GM19099 (cell line): ENCODE data around the gene FBP2.

Source experiments
- POLR2A ChIP-seq: IDR thresholded peaks from 3 replicates; pipeline ENCODE4 v1.6.1; 2011; ENCODE audit warnings: low read depth; ENCODE audit not compliant: insufficient read length; ENCODE audit errors: extremely low read depth

Gene FBP2

DNA sequence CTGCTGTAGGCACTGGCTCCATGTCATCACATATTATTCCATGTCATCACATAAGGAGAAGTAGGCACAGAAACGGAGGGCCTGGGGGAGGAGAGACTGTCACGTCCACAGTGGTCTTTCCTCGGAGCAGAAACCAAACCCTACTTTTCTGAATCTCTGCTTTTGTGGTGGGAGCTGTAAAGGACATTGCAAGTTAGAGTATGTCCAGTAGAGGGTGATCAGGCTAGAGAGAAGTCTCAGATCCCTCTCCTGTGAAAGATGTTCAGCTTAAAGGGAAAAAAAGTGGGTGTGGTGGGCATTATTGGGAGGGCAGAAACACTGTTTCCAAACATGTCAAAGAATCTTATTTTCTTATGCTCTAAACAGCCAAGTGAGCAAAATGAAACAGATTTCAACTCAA is 19.4 kb upstream of the FBP2 start:
- no peak for TF ChIP-seq POLR2A

DNA sequence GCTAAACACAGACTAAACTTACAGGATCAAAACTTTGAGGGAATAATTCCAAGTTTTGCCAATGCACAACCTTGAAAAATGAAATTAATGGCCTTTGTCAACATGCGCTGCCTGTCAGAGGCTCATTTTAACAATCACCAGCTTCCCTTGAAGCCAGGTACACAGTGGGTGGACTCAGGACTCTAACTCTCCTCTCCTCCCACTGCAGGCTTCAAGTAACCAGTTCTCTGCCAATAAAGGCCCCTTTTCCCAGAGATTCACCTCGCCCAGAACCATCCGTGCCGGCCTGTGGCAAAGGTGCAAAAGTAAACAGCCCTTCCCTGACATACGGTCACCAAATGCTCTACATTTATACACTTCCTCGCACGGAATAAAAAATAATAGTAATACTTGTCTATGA is 18.4 kb upstream of the FBP2 start:
- no peak for TF ChIP-seq POLR2A

DNA sequence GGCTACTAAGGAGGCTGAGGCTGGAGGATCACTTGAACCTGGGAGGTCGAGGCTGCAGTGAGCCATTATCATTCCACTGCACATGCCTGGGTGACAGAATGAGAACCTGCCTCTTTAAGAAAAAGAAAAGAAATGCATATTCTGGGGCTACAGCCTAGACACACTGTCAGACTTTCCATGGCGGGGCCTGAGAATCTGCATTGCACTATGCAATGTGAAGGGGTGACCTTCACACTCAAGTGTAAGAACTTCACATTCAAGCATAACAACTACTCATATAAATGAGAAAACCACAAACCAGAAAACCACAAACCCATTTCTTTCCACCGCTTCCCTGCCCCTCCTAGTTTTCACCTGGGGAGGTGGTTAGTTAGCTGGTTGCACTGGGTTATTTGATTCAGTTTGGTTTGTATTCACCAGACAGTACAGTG is 18.0 kb upstream of the FBP2 start:
- TF ChIP-seq POLR2A, result no peak

DNA sequence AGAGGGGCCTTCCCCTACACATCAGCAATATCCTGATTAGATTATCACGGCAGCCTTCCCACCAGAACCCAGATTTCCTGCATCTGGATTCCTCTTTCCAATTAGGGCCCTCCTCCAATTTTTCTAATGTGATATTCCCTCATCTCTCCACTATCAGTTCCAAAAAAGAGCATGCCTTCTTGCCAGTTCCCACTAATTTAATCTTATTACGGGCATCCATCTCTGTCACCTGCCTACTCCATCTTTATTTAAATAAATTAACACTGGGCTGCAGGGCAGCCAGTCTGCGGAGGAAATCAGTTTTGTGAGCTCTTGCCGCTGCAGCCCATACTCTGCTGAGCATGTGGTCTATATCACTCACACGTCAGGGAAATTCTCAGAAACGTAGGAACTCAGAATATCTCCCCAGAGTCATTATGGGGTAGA is 16.6 kb upstream of the FBP2 start:
- TF ChIP-seq POLR2A, result no peak

DNA sequence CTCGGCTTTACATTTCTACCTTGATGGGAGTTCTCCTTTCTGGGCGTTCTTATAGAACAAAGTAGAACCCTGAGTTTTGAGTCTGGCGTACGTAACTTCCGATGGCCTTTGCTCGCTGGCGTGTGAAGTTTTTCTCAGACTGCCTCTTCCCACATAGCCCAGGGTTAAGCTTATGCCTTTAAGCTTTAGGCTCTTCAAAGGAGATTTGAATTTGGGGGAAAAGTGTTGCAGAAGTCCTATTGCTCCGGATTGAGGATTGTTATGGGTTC is 13.7 kb upstream of the FBP2 start:
- TF ChIP-seq POLR2A, result no peak

DNA sequence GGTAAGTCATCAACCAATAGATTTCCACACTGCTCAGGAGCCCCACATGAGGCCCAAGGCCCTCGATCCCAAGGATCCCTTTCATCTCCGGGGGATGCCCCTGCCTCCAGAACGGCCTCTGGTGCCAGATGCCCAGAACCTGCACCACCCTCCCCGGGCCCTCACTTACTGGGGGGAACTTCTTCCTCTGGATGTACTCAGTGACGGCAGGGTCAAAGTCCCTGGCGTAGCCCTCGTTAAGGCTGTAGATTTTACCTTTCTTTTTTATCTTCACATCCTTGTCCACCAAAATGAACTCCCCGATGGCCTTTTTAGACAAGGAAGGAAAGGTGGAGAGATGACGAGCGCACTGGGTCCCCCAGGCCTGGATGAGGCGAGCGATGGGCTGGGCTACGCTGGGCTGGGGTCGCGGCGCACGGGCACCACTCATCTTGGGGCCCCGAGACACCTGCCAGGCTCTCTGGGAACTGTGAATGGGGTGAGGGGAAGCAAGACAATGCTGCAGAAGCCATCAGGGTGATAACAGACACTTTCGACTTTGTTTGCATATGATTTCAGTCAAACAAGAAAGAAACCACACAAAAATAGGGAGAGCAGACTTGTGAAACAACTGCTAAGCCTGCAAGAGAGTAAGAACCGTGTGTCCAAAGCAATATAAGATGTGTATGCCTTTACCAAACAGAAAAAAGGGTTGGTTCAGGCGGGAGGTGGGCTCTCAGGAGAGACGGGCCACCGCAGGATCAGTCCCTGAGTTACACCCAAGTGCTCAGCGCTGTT is 13.2 kb upstream of the FBP2 start:
- TF ChIP-seq POLR2A, result no peak

DNA sequence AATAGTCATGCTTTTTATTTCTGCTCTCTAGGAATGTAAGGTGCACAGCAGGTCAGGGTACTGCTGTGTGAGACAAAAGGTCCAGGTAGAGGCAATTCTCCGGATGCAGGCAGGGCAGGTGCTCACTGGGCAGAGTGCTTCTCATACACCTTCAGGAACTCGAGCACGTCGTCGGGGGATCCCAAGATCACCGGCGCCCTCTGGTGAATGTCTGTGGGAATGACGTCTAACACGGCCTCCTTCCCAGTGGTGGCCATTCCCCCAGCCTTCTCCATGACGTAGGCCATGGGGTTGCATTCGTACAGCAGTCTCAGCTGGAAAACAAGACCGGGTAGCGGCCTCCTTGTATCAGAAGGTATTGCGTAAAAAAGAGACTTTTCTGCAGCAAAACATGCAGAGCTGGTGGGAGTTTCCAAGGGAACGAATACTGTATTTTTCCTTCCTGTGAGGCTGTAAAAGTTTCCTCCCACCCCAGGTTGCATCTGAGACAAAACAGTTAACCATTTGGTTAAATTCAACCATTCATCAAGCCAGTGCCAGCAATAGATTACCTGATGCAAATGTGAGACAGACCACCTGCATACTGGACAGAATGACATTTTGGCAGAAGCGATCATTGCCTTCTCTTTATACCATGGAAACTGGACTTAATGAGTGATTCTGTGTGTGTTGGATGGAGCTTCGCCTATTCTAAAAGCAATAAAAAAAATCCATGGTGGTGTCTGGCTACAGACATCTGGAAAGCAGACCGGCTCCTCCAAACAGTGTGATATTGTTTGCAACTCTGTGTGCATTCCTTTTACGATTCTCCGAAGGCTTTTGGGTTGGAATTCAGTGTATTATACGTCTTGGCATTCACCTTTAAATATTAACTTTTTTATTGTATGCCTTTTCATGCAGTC is 9.9 kb upstream of the FBP2 start:
- no peak for TF ChIP-seq POLR2A

DNA sequence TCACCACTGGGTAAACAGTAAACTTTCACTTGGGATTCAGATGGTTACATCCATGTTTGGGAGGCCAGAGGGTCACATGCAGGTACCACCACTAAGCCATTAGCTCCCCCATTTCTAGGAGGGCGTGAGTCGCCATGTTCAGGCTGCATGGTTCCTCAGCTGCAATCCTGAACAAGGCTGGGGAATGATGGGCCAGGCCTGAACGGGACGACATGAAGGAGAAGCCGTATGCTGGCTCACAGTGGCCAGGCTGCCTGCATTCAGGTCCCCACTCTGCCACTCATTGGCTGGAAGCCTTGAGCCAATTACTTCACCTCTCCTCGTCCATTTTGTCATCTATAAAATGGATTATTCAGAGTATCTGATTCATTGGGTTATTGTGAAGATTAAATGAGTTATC is 9.0 kb upstream of the FBP2 start:
- TF ChIP-seq POLR2A, result no peak

DNA sequence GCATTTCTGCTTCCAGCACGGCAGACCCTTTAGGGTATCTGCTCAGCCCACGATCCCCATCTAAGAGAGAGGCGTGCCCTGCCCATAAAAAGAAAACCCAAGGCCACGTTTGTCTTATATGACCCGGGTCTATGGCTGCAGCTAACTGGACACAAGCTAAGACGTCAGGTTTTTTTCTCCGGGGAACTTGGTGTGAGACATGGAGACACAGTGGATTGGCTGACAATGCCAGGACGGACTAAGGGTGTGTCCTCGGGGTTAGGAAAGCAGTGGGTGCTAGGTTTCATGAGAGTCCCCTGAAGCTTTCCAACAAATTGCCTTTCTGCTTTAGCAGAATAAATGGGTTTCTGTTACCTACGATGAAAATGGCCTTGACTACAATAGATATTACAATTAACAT is 7.1 kb upstream of the FBP2 start:
- TF ChIP-seq POLR2A, result no peak

DNA sequence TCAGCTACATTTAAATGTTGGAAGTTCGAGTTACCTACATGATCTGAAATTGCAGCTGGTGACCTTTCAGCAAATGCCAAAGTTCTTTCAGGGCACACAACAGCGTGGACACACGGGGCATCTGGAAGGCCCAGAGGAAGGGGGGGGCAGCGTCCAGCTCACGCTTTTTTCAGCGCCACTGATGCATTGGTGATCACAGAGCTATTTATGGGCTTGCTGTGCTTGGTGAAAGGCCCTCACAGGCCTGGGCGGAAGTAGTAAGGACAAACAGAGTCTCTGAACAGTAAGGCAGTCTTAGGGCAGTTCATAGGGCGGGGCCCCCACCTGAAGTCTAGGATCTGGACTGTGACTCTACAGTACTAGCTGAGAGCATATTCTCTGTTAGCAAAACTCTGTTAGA is 6.6 kb upstream of the FBP2 start:
- TF ChIP-seq POLR2A, result no peak

DNA sequence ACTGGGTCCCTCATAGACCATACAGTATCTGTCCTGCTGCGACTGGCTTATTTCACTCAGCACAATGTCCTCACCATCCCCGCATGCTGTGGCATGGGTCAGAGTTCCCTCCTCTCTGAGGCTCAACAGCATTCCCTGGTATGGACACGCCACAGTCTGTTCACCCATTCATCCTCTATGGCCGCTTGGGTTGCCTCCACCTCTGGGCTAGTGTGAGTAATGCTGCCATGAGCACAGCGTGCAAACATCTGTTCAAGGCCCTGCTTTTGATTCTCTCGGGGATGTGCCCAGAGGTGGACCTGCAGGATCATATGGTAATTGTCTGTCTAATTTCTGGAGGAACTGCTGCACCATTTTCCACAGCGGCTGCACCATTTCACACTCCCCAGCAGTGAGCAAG is 5.5 kb upstream of the FBP2 start:
- no peak for TF ChIP-seq POLR2A

DNA sequence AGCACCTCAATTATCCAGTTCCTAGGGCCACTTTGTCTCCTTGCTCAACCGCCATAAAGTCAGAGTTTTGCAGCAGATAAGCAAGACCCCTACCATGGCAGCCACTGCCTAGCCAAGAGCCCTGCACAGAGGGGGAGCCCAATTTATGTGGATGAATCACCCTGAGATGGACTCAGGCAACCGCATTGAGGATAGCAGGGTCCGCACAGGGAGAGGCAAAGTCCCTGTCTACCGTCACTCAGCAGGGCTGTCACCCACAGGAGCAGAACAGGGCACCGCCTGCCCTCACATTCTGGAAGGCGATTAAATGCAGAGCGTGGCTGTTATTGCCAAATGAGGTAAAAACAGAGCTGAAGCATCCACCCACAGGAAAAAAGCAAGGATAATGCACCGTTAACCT is 1.7 kb downstream of the FBP2 start:
- no peak for TF ChIP-seq POLR2A

DNA sequence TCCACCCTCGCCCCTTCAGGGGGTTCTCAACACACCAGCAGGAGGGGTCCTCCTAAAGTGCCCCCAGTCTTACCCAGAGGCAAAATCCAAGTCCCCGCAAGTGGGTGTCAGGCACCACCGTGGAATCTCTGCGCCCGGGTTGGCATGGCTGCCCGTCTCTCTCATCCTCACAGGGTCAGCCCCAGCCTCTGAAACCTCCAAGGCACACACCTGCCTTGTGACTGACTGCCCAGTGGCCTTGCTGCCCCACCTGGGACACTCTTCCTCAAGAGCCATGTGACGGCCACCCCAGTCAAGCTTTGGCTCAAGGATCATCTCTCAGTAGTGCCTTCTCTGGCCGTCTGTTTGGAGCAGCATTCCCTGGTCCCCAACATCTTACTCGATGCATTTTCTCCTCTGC is 4.9 kb downstream of the FBP2 start:
- TF ChIP-seq POLR2A, result no peak

DNA sequence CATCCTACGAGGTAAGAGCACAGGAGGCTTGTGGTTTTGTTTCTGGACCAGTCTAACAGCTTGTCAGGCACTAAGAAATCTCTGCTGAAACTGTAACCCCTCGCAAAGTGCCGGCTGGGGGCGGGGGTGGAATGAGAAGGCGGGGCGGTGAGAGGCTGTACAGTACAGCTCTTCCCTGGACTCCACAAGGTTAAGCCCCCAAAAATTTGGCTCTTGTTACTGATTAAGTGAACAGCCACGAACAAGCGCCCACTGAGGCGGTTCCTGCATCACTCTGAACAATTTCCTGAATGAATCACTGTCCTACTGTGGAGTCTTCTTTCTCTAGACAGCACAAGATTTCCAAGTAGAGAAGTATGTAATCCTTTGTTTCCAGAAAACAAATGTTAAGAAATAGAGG is 6.8 kb downstream of the FBP2 start:
- no peak for TF ChIP-seq POLR2A

DNA sequence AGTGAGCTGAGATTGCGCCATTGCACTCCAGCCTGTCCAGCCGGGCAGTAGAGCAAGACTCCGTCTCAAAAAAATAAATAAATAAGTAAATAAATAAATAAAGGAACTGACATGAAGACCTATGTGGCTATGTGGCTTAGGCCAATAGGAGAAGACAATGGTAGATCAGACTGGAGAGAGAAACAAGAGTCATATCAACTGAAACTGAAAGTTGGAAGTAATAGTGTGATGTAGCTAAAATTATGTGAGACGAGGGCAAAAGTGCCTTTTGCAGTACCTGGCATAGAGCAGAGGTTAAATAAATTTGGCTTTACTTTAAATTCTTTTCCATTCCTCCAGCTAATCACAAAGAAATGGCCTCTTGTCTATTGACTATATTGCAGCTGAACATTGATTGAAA is 7.3 kb downstream of the FBP2 start:
- TF ChIP-seq POLR2A, result no peak

DNA sequence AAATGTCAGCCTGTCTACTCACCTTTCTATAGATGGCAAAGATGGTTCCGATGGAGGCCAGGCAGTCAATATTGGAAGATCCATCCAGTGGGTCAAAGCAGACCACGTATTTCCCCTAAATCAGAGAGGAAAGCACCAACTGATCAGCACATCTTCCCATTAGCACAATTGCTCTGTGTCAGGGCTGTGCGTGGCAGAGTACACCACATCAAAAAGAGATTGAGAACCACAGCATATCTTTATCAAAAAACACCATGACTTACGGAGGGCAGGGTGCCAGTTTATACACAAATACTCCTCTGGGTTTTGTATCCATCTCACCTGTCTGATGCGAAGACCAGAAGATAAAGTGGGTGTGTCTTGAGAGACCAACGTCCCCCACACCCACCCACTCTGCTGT is 9.1 kb downstream of the FBP2 start:
- TF ChIP-seq POLR2A, result no peak

DNA sequence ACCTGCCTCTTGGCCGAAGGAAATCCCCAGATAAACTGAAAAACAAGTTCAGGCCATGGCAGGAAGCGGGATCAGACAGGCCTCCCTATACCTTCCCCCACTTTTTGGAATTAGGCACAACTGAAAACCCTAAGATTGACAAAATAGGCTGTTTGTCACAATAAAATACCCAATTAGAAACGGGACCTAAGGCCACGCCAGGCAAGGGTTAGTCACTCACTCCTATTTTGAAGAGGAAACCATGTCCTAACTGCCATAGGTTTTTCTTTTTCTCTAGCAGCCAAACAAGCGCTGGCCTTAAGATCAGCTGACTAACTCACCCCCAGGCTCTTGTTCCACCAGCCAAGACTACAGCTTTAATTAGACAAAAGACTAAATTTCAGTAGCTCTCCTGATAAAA is 11.9 kb downstream of the FBP2 start:
- TF ChIP-seq POLR2A, result no peak

DNA sequence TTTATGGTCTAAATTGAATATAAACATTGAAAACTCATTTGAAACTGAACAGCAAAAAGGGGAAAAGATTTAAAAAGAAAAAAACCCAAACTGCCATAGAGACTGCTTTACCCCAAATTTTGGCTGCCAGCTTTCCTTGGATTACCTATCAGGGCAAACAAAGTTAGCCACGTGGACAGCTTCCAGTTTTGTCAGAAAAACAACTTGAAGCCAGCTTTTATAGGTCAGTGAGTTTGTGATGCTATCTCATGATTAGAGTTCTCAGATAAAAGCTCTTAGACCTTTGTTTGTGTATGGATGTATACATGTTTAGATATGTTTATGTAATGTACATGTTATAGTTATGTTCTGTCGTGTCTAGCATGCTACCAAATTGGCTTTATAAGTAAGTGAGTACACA is 16.1 kb downstream of the FBP2 start:
- no peak for TF ChIP-seq POLR2A
